Skin of body (tissue), 2 donors: ENCODE measurements around the gene PIM1. TPM values are rescaled to one million over a fixed set of nuclear protein-coding genes. Genes with fewer than 3 reads are reported as not detected.
"Not testable (repeated sequence)": the region's sequence is repeated elsewhere in the genome, so short reads cannot be mapped to it uniquely, and the experiment has no call there.

ENCODE experiments used
- DNase-seq: peaks from one replicate; lab custom pipeline; 2025; lab: John Stamatoyannopoulos, UW
- total RNA-seq: library from RNA; depleted of rRNA; stranded (reverse); fragments of >200 nt; gene quantifications from one replicate; pipeline ENCODE4 v1.2.3, GENCODE V29; 2014

PIM1 gene
- total RNA-seq, 1 donor from 2014 or later = 38.3 TPM

- DNase-seq = no peak
Observed at GRCh38 chr6:37187321-37188022, 17.5 kb downstream of the PIM1 start.

GRCh38 chr6:37188962-37189510 lies 19.1 kb downstream of the PIM1 start:
- DNase-seq = no peak

GRCh38 chr6:37190159-37190535 lies 20.2 kb downstream of the PIM1 start:
- DNase-seq = no peak

GRCh38 chr6:37192666-37193065 lies 22.7 kb downstream of the PIM1 start:
- DNase-seq = no peak

- not testable (repeated sequence) for DNase-seq
Observed at GRCh38 chr6:37194886-37195285, 24.9 kb downstream of the PIM1 start.

GRCh38 chr6:37196451-37196850 lies 26.5 kb downstream of the PIM1 start:
- not testable (repeated sequence) for DNase-seq

GRCh38 chr6:37200085-37200484 lies 30.1 kb downstream of the PIM1 start:
- no peak for DNase-seq

- DNase-seq = no peak
Observed at GRCh38 chr6:37201726-37202125, 31.8 kb downstream of the PIM1 start.

GRCh38 chr6:37202788-37203491 lies 33.0 kb downstream of the PIM1 start:
- no peak for DNase-seq

- no peak for DNase-seq
Observed at GRCh38 chr6:37204014-37204751, 34.2 kb downstream of the PIM1 start.

- no peak for DNase-seq
Observed at GRCh38 chr6:37205175-37205996, 35.4 kb downstream of the PIM1 start.

GRCh38 chr6:37205997-37206340 lies 36.0 kb downstream of the PIM1 start:
- DNase-seq = no peak

GRCh38 chr6:37206622-37207021 lies 36.7 kb downstream of the PIM1 start:
- DNase-seq = no peak

GRCh38 chr6:37207903-37208456 lies 38.0 kb downstream of the PIM1 start:
- peak; percentile 5 for DNase-seq

GRCh38 chr6:37208793-37209192 lies 38.8 kb downstream of the PIM1 start:
- DNase-seq = no peak

GRCh38 chr6:37209461-37210205 lies 39.7 kb downstream of the PIM1 start:
- no peak for DNase-seq

GRCh38 chr6:37210313-37210968 lies 40.5 kb downstream of the PIM1 start:
- peak; percentile 82 for DNase-seq

GRCh38 chr6:37212268-37212667 lies 42.3 kb downstream of the PIM1 start:
- DNase-seq = no peak

- no peak for DNase-seq
Observed at GRCh38 chr6:37218061-37218460, 48.1 kb downstream of the PIM1 start.

GRCh38 chr6:37218511-37218910 lies 48.6 kb downstream of the PIM1 start:
- DNase-seq = no peak
